ENCODE data around the gene PRRC2A. TPM values are rescaled to one million over a fixed set of nuclear protein-coding genes. Genes with fewer than 3 reads are reported as not detected.

The PRRC2A gene
- total RNA-seq (2014; rRNA removed; shearing (Covaris generic)) (46.0 and 50.5 TPM in 2 replicates), polyA plus RNA-seq (2016; fragmentation: Nextera tagmentation; extraction: Ambion mirVana) (42.5 and 47.2 TPM in 2 replicates)

- Histone ChIP-seq H3K27ac (peak within 1 kb of the TSS; percentile 97), H4K20me1 (ENCODE audit: insufficient read depth) (peaks cover 7% of the 10 kb centered on the region; the same call in 1 of the 2 replicates), H3K9me3 (ENCODE audit: low read depth) (no peaks in the 10 kb centered on the region), H3K36me3 (ENCODE audit: low read depth) (peaks cover 27% of the 10 kb centered on the region), H3K4me3 (peak within 1 kb of the TSS; percentile 95), H3K9ac (peak within 1 kb of the TSS; percentile 99), H3K27me3 (replicated peaks; ENCODE audit: insufficient read depth) (no peaks in the 10 kb centered on the region), H2AFZ (peak within 1 kb of the TSS; percentile 78), H3K4me2 (ENCODE audit: unreplicated experiment) (peak within 1 kb of the TSS; percentile 99), H3K79me2 (ENCODE audit: insufficient read depth) (peaks cover 52% of the 10 kb centered on the region), H3K9me2 (ENCODE audit: insufficient read depth) (no peaks in the 10 kb centered on the region), H3F3A (ENCODE audit: insufficient read depth) (peaks cover 20% of the 10 kb centered on the region), H3K4me1 (ENCODE audit: insufficient read depth) (0 out of 2 replicates have a peak, but pooled peaks cover 14% of the 10 kb centered on the region)
- DNase-seq, result peak; percentile 88
- TF ChIP-seq EZH2phosphoT487 (IDR thresholded peaks at IDR 0.05; ENCODE audit: insufficient read depth, low read depth), result no peak
- no peak for TF ChIP-seq EZH2 (IDR thresholded peaks at IDR 0.05; ENCODE audit: insufficient read depth, poor library complexity, severe bottlenecking)
- WGBS, 2 experiments (ENCODE audit: low coverage in 1 of 2, low lambda C conversion rate in 2 of 2, missing lambda C conversion rate in 2 of 2), result 1% methylated on average over 14 to 63 of the region's 67 CpGs
- in situ Hi-C loops (cut with MboI), result no loop called here
Measured at GRCh38 chr6:31620586-31621319, at the start of gene PRRC2A. Gene PRRC2A, plus strand, starts transcription at chr6:31620715. Its CDS starts 2,075 bp downstream, at chr6:31622790.

GRCh38 chr6:31572041-31572911 lies 48.2 kb upstream of the PRRC2A start, which contains the start of gene LTA:
Gene LTA, plus strand, starts transcription at chr6:31572289. Its CDS starts 454 bp downstream, at chr6:31572743.
- Histone ChIP-seq H3K79me2 (ENCODE audit: insufficient read depth) (no peaks in the 10 kb centered on the region), H3K4me1 (ENCODE audit: insufficient read depth) (no peaks in the 10 kb centered on the region), H3K36me3 (ENCODE audit: low read depth) (no peaks in the 10 kb centered on the region), H3F3A (ENCODE audit: insufficient read depth) (no peaks in the 10 kb centered on the region), H3K27ac (no peak within 1 kb of the TSS), H3K4me3 (no peak within 1 kb of the TSS), H3K9me2 (ENCODE audit: insufficient read depth) (no peaks in the 10 kb centered on the region), H3K9ac (no peak within 1 kb of the TSS), H3K4me2 (ENCODE audit: unreplicated experiment) (no peak within 1 kb of the TSS), H3K27me3 (replicated peaks; ENCODE audit: insufficient read depth) (no peaks in the 10 kb centered on the region), H3K9me3 (ENCODE audit: low read depth) (no peaks in the 10 kb centered on the region), H2AFZ (no peak within 1 kb of the TSS), H4K20me1 (ENCODE audit: insufficient read depth) (no peaks in the 10 kb centered on the region)
- in situ Hi-C loops (cut with MboI), result no loop called here
- 73 to 87% methylated on average over 23 to 27 of the region's 27 CpGs for WGBS, 2 experiments (ENCODE audit: low coverage in 1 of 2, low lambda C conversion rate in 2 of 2, missing lambda C conversion rate in 2 of 2)
- no peak for DNase-seq
- TF ChIP-seq EZH2phosphoT487 (IDR thresholded peaks at IDR 0.05; ENCODE audit: insufficient read depth, low read depth) (no peak), EZH2 (IDR thresholded peaks at IDR 0.05; ENCODE audit: insufficient read depth, poor library complexity, severe bottlenecking) (no peak)

GRCh38 chr6:31573239-31574105 lies 47.0 kb upstream of the PRRC2A start:
- in situ Hi-C loops (cut with MboI), result no loop called here
- no peaks in the 10 kb centered on the region for H4K20me1 ChIP-seq (ENCODE audit: insufficient read depth)
- H3K9ac ChIP-seq, result no peak overlapping the region
- no peaks in the 10 kb centered on the region for H3K9me2 ChIP-seq (ENCODE audit: insufficient read depth)
- TF ChIP-seq EZH2phosphoT487 (IDR thresholded peaks at IDR 0.05; ENCODE audit: insufficient read depth, low read depth), result no peak
- TF ChIP-seq EZH2 (IDR thresholded peaks at IDR 0.05; ENCODE audit: insufficient read depth, poor library complexity, severe bottlenecking), result no peak
- no peak overlapping the region for H3K4me2 ChIP-seq (ENCODE audit: unreplicated experiment)
- no peak overlapping the region for H2AFZ ChIP-seq
- H3K9me3 ChIP-seq (ENCODE audit: low read depth), result no peaks in the 10 kb centered on the region
- no peak overlapping the region for H3K27ac ChIP-seq
- H3K4me3 ChIP-seq, result no peak overlapping the region
- H3F3A ChIP-seq (ENCODE audit: insufficient read depth), result no peaks in the 10 kb centered on the region
- H3K4me1 ChIP-seq (ENCODE audit: insufficient read depth), result no peaks in the 10 kb centered on the region
- DNase-seq, result no peak
- WGBS, 2 experiments (ENCODE audit: low coverage in 1 of 2, low lambda C conversion rate in 2 of 2, missing lambda C conversion rate in 2 of 2), result 66 to 67% methylated on average over 9 of the region's 9 CpGs
- H3K79me2 ChIP-seq (ENCODE audit: insufficient read depth), result no peaks in the 10 kb centered on the region
- H3K27me3 ChIP-seq (replicated peaks; ENCODE audit: insufficient read depth), result no peaks in the 10 kb centered on the region
- H3K36me3 ChIP-seq (ENCODE audit: low read depth), result no peaks in the 10 kb centered on the region
